Bronchial epithelial cell (primary cell): ENCODE results near the gene OPA1. TPM values are rescaled to one million over a fixed set of nuclear protein-coding genes. Genes with fewer than 3 reads are reported as not detected.
A peak's percentile ranks its signal among the peaks of the same experiment; 100 is the strongest.

Source experiments
- DNase-seq: peaks from one replicate; pipeline ENCODE4 v3.0.0-alpha.2; 2010; ENCODE audit warnings: low read depth
- FAIRE-seq: peaks from 2 replicates; lab custom pipeline; 2011; peaks lifted over from hg19 to GRCh38; lab: Jason Lieb, UNC
- H3K27me3 ChIP-seq: 2 replicates; pipeline ENCODE4 v1.5.1; 2011; ENCODE audit warnings: low read length; ENCODE audit not compliant: control insufficient read depth, insufficient read depth
- H3K36me3 ChIP-seq: 2 replicates; pipeline ENCODE4 v1.5.1; 2011; ENCODE audit warnings: low read length; ENCODE audit not compliant: control insufficient read depth, insufficient read depth
- H3K4me3 ChIP-seq: 2 replicates; pipeline ENCODE4 v1.5.1; 2011; ENCODE audit warnings: mild to moderate bottlenecking, low read depth, low read length, control low read depth
- total RNA-seq: library from RNA; depleted of rRNA; stranded (reverse); fragments of >200 nt; gene quantifications from 2 replicates; pipeline ENCODE4 v1.2.1, GENCODE V29; 2014
- TF ChIP-seq, protein P1 (sequence below): IDR thresholded peaks from 2 replicates; pipeline ENCODE4 v1.5.1; 2011; ENCODE audit warnings: mild to moderate bottlenecking, moderate library complexity, low read length, control low read depth, inconsistent platforms; ENCODE audit not compliant: insufficient read depth, severe bottlenecking

The OPA1 gene
- total RNA-seq, 1 donor from 2014 or later = 79.8 TPM

DNA sequence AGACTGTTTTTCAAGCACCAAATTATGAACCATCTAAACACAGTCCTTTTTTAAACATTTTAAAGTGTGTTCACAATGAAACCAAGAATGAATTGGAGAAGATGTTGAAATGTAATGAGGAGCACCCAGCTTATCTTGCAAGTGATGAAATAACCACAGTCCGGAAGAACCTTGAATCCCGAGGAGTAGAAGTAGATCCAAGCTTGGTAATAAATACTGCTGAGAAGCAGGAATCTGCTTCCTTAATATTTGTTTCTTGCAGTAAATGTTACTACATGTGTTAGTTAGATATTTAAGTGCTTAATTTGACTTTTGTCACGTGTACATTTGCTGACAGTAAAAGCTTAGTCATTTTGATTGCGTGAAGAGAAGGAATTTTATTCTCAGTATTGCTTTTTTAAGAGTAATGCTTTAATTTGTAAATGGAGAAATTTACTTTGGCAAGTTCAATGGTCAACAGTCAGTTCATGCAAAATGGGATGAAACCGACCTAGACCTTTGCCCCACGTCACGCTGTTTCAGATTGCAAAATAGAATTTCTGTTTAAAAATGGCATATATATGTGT, 69.8 kb downstream of the OPA1 start:
- FAIRE-seq (no peak), DNase-seq (peak; percentile 15)
- H3K4me3 ChIP-seq = no peak overlapping the region
- no peaks in the 10 kb centered on the region for H3K27me3 ChIP-seq
- TF ChIP-seq, protein P1, sequence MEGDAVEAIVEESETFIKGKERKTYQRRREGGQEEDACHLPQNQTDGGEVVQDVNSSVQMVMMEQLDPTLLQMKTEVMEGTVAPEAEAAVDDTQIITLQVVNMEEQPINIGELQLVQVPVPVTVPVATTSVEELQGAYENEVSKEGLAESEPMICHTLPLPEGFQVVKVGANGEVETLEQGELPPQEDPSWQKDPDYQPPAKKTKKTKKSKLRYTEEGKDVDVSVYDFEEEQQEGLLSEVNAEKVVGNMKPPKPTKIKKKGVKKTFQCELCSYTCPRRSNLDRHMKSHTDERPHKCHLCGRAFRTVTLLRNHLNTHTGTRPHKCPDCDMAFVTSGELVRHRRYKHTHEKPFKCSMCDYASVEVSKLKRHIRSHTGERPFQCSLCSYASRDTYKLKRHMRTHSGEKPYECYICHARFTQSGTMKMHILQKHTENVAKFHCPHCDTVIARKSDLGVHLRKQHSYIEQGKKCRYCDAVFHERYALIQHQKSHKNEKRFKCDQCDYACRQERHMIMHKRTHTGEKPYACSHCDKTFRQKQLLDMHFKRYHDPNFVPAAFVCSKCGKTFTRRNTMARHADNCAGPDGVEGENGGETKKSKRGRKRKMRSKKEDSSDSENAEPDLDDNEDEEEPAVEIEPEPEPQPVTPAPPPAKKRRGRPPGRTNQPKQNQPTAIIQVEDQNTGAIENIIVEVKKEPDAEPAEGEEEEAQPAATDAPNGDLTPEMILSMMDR = no peak
- H3K36me3 ChIP-seq = peaks cover 6% of the 10 kb centered on the region

DNA sequence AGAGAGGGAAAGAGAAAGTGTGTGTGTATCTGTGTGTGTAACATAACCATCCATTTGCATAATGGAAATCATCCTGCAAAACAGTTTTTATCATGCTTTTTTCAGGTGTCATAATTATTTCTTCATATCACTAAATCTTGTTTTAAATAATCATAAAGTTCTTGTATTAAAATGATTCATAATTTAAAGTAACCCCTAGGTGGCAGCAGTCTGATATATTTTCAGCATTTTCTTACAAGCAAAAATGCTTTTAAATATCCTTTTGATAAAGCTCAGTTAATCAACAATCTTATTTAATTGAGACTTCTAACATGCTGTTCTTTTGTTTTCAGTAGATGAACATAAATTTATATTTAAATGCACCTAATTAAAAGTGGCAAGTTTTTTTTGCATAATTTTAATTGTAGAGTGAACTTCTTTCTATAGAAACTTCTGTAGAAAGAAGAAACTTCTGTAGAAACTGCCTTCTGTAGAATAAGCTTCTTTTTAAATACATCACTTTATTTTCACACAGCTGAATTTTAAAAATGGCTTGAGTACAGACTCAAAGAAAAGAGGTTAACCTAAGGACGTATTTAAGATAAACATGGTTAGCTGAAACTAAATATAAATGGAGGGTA, 72.5 kb downstream of the OPA1 start:
- Histone ChIP-seq H3K27me3 (no peaks in the 10 kb centered on the region), H3K4me3 (no peak overlapping the region), H3K36me3 (peaks cover 12% of the 10 kb centered on the region)
- FAIRE-seq (no peak), DNase-seq (peak; percentile 55)
- TF ChIP-seq, protein P1 = no peak

DNA sequence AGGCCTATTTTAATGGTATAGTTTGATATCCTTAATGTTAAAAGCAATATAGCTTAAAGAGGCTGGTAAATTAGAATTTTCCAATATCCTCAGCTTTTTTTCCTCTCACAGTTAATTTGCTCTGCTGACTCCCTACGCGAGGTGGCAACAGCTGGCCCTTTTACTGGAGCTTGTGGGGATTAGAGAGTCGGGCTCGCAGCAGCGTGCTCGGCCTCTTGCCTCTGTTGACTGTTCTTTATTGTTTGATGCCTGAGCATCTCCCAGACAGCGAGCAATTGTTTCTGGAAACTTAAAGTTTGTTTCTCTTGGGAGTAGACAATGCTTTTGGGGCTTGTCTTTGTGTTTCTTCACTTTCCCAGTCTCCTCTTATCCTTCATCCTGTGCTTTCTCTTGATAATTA, 80.8 kb downstream of the OPA1 start:
- Histone ChIP-seq H3K4me3 (no peak overlapping the region), H3K36me3 (peaks cover 5% of the 10 kb centered on the region), H3K27me3 (no peaks in the 10 kb centered on the region)
- TF ChIP-seq, protein P1 = no peak
- no peak for FAIRE-seq
- no peak for DNase-seq

DNA sequence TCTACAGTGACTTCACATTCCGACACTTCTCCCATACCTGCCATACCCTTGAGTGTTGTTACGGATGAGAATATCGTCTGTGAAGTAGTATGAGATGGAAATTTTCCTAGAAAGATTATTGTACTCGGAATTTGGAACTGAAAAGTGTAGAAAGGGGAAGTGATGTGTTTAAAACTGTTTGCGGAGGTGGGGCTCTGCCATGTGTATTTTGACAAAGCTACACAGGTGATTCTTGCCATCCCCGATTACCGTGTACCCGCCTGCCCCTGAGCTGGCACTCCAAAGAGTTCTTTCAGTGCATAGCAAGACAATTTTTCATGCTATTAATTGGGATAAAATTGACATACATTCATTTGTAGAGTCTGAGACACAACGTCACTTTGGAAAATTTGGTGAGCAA, 81.7 kb downstream of the OPA1 start:
- FAIRE-seq (no peak), DNase-seq (no peak)
- no peak overlapping the region for H3K4me3 ChIP-seq
- TF ChIP-seq, protein P1 = no peak
- H3K27me3 ChIP-seq = no peaks in the 10 kb centered on the region
- peaks cover 3% of the 10 kb centered on the region for H3K36me3 ChIP-seq

DNA sequence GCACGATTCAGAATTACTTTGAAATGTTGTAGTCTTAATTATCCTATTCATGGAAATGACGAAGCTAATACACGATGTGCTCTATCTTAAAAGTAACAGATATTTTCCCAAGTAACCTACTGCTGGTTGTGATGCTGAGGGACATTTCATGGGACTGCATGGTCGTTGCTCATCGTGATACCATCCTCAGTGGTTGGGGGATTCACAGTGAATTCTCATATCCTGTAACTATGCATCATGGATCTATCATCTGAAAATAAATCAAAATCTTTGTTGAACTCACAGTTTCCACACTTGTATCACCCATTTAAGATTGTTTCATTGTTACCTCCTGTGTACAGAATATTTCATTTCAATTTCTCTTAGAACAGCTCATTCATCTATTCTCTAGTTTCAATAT, 84.7 kb downstream of the OPA1 start:
- FAIRE-seq (no peak), DNase-seq (no peak)
- Histone ChIP-seq H3K27me3 (no peaks in the 10 kb centered on the region), H3K4me3 (no peak overlapping the region), H3K36me3 (no peaks in the 10 kb centered on the region)
- TF ChIP-seq, protein P1 = no peak
